ENCODE data around the gene SULT2A1.
"Not testable (repeated sequence)": the region's sequence is repeated elsewhere in the genome, so short reads cannot be mapped to it uniquely, and the experiment has no call there.

SULT2A1 gene, protein sequence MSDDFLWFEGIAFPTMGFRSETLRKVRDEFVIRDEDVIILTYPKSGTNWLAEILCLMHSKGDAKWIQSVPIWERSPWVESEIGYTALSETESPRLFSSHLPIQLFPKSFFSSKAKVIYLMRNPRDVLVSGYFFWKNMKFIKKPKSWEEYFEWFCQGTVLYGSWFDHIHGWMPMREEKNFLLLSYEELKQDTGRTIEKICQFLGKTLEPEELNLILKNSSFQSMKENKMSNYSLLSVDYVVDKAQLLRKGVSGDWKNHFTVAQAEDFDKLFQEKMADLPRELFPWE

GRCh38 chr19:47886010-47886559 lies at the start of gene SULT2A1:
Gene SULT2A1, minus strand, starts transcription at chr19:47886315. Its CDS starts 58 bp downstream, at chr19:47886257.
- DNase-seq, result no peak
- intact Hi-C loops (cut with DNase I), result no loop called here

GRCh38 chr19:47928581-47928980 lies 42.5 kb upstream of the SULT2A1 start:
- peak in 1 of 42 donors; percentile 10 for DNase-seq
- intact Hi-C loops (cut with DNase I), result not testable (repeated sequence)

GRCh38 chr19:47920107-47920506 lies 34.0 kb upstream of the SULT2A1 start:
- intact Hi-C loops (cut with DNase I); DNase-seq: not testable (repeated sequence)

DNA sequence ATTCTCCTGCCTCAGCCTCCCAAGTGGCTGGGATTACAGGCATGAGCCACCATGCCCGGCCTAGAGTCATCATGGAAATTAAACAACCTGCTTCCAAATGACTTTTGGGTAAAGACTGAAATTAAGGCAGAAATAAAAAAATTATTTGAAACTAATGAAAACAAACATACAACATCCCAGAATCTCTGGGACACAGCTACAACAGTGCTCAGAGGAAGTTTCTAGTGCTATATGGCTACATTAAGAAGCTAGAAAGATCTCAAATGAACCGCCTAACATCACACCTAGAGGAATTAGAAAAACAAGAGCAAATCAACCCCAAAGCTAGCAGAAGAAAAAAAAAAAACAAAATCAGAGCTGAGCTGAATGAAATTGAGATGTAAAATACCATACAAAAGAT lies 24.1 kb upstream of the SULT2A1 start:
- peak in 1 of 42 donors; percentile 29 for DNase-seq
- intact Hi-C loops (cut with DNase I), result not testable (repeated sequence)

GRCh38 chr19:47909350-47909749 lies 23.2 kb upstream of the SULT2A1 start:
- peak in 41 of 42 donors; percentile 24 to 98 (median 86) for DNase-seq
- intact Hi-C loops (cut with DNase I), result not testable (repeated sequence)

GRCh38 chr19:47901370-47901769 lies 15.3 kb upstream of the SULT2A1 start:
- DNase-seq, result peak in 2 of 42 donors; percentile 6 to 30
- intact Hi-C loops (cut with DNase I), result no loop called here

DNA sequence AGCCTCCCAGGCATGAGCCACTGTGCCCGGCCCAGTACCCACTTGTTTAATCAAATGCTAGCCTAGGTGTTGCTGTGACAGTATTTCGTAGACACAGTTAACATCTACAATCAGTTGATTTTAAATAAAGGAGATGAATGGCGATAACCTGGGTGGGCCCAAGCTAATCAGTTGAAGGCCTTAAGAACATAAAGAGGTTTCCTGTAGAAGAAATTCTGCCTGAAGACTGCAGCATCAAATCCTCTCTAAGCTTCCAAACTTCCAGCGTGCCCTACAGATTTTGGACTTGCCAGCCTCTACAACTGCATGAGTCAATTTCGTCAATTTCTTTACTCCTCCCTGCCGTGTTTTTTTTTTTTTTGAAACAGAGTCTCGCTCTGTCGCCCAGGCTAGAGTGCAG lies 13.2 kb upstream of the SULT2A1 start:
- peak in 2 of 42 donors; percentile 2 to 4 for DNase-seq
- intact Hi-C loops (cut with DNase I), result no loop called here

GRCh38 chr19:47897861-47898260 lies 11.7 kb upstream of the SULT2A1 start:
- DNase-seq, result no peak
- intact Hi-C loops (cut with DNase I), result no loop called here

GRCh38 chr19:47896773-47897172 lies 10.7 kb upstream of the SULT2A1 start:
- DNase-seq, result no peak
- intact Hi-C loops (cut with DNase I), result no loop called here

- DNase-seq, result no peak
- intact Hi-C loops (cut with DNase I), result no loop called here
Observed at GRCh38 chr19:47896019-47896418, 9.9 kb upstream of the SULT2A1 start.

DNA sequence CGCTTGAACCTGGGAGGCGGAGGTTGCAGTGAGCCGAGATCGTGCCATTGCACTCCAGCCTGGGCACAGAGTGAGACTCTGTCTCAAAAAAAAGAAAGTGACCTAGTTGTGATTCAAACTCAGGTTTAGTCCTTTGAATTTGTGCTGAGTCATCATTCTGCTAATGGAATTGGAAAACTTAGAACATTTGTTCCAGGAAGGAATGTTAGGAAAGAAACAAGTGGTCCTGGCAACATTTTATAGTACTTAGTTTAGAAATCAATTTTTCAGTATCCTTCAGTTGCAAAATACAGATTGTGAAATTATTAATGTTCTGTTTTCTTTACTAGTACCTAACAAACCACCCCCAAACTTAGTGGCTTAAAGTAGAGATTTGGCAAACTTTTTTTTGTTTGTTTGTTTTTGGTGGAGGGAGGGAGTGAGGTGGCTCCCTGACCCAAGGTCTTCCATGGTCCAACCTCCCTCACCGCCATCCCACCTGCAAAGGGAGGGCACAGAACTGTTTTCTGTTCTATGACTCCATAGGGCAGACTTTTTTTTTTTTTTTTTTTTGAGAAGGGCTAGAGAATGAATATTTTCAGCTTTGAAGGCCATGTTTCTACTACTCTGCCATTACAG lies 9.2 kb upstream of the SULT2A1 start:
- no peak for DNase-seq
- intact Hi-C loops (cut with DNase I), result no loop called here

GRCh38 chr19:47891923-47892666 lies 6.0 kb upstream of the SULT2A1 start:
- DNase-seq, result no peak
- intact Hi-C loops (cut with DNase I), result no loop called here

DNA sequence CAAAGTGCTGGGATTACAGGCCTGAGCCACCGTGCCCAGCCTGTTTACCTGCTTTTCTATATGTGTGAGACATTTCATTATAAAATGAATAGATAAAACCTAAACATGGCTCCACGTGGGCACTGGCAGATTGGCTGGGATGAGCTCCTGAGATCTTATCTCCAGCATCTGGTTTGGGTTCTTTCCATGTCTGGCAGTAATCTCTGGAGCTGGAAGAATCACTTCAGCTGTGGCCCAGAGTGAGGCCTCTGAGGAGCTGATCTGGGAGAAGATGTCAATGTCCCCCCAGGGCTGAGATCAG lies 5.5 kb upstream of the SULT2A1 start:
- no peak for DNase-seq
- intact Hi-C loops (cut with DNase I), result no loop called here

DNA sequence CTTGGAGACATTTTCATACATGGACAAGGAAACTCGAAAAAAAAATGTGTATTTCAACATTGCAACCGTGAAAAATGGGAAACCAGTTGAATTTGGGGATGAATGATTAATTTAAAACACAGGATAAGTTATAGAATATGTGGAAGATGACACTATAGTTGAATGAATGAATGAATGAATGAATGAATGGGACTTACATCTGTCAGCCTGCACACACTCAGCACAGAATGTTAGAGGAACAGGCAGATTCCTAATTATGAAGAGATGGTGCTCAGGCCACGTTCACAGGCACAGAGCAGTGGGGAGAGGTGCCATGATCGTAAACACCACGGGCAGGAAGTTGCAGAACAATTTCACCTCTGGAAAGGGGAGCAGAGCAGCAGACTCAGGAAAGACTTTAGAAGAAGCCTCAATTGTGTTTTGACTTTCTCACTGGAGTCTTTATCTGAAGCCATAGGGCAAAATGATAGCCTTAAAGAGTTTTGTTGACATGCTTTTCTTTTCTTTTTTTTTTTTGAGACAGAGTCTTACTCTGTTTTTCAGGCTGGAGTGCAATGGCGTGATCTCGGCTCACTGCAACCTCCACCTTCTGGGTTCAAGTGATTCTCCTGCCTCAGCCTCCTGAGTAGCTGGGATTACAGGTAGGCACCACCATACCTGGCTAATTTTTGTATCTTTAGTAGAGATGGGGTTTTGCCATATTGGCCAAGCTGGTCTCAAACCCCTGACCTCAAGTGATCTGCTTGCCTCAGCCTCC lies 4.9 kb upstream of the SULT2A1 start:
- intact Hi-C loops (cut with DNase I), result no loop called here
- no peak for DNase-seq

GRCh38 chr19:47885067-47885463 lies 1.1 kb downstream of the SULT2A1 start:
- intact Hi-C loops (cut with DNase I), result no loop called here
- DNase-seq, result no peak

GRCh38 chr19:47882890-47883289 lies 3.2 kb downstream of the SULT2A1 start:
- no peak for DNase-seq
- intact Hi-C loops (cut with DNase I), result no loop called here

GRCh38 chr19:47881757-47882156 lies 4.4 kb downstream of the SULT2A1 start:
- intact Hi-C loops (cut with DNase I), result no loop called here
- no peak for DNase-seq

DNA sequence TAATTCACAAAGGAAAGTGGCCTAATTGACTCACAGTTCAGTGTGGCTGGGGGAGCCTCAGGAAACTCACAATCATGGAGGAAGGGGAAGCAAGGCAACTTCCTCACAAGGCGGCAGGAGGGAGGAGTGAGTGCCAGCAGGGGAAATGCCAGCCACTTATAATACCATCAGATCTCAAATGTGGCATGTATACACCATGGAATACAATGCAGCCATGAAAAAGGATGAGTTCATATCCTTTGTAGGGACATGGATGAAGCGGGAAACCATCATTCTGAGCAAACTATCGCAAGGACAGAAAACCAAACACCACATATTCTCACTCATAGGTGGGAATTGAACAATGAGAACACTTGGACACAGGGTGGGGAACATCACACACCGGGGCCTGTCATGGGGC lies 6.7 kb downstream of the SULT2A1 start:
- DNase-seq; intact Hi-C loops (cut with DNase I): not testable (repeated sequence)

DNA sequence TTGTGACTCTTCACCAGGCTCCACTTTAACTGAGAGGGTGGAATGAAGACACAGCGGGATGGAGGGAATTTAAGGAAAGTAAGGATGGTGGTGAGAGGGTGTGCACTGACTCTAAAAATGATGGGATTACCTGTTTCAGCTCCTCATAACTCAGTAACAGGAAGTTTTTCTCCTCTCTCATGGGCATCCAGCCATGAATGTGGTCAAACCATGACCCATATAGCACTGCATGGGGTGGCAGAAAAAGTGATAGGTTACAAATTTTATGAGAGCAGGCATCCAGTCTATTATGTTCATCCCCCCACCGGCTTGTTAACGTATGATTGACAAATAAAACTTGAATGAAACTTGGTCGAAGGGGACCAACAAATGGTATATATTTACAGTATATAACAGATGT lies 7.2 kb downstream of the SULT2A1 start:
- intact Hi-C loops (cut with DNase I), result no loop called here
- no peak for DNase-seq

Measured in head of caudate nucleus (tissue), 42 donors.